AG04450 (cell line): ENCODE data around the gene SOAT1. TPM values are rescaled to one million over a fixed set of nuclear protein-coding genes. Genes with fewer than 3 reads are reported as not detected.

Experiments
- CTCF ChIA-PET: fragments of 300-600, 350-600 bp; formaldehyde crosslinking; extraction: SDS; loops from one replicate; lab custom pipeline; 2022; ENCODE audit warnings: antibody characterized with exemption, inconsistent platforms; lab: Charles Lee
- POLR2A ChIA-PET: fragments of 350-600 bp; formaldehyde crosslinking; extraction: SDS; loops from one replicate; lab custom pipeline; 2021; ENCODE audit warnings: antibody characterized with exemption, inconsistent platforms; lab: Yijun Ruan, JAX
- DNase-seq: peaks from one replicate; pipeline ENCODE4 v3.0.0-alpha.2; 2011; ENCODE audit warnings: low read depth, low spot score
- H3K27ac ChIP-seq: one replicate; pipeline ENCODE4 v1.5.1; 2012; ENCODE audit warnings: low read depth, low read length, control low read depth
- H3K27me3 ChIP-seq: one replicate; pipeline ENCODE4 v1.6.0; 2012; ENCODE audit warnings: low read length; ENCODE audit not compliant: control insufficient read depth, insufficient read depth
- H3K4me3 ChIP-seq: 2 replicates; pipeline ENCODE4 v1.5.1; 2011; ENCODE audit warnings: mild to moderate bottlenecking, low read depth, low read length, control low read depth
- H3K9me3 ChIP-seq: 2 replicates; pipeline ENCODE4 v1.5.1; 2012; ENCODE audit warnings: low read length; ENCODE audit not compliant: control insufficient read depth, insufficient read depth
- polyA plus RNA-seq: library from polyadenylated mRNA; depleted of rRNA; stranded (reverse); fragments of >200 nt; gene quantifications from 2 replicates; pipeline ENCODE4 v1.2.3, GENCODE V29; 2011
- TF ChIP-seq, protein P1 (sequence below): IDR thresholded peaks from 2 replicates; pipeline ENCODE4 v1.5.1; 2011; ENCODE audit warnings: low read depth, low read length, control low read depth, inconsistent platforms

Gene SOAT1
- polyA plus RNA-seq, 1 experiment = 54.2 TPM

DNA sequence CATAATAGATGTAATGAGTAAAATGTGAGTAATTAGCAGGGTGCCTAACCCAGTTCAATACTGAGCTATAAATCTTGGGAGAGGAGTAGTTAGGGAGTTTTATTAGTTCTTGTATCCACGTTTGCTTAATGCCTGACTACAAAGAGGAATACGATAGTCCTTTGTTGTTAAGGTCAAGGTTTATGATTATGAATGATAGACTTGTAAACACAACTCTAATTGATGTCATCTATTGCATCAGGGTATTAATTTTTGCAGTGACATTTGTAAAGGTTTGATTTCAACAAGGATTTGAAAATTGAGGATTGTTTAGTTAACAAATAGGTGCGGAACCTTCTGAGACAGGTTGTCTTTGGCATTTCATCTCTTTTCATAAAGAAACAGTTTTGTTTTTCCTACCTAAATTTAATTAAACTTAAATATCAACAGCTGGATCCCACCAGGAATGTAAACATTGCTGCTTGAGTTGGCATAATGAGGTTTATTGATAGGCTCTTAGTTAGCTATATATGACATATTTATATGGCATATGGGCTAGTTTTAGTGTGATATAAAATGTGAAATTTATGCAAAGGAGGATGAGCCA lies 9.7 kb downstream of the SOAT1 start:
- POLR2A ChIA-PET = interaction anchor here (0.7 kb wide), 1 partner anchor 564 kb away, joined by 7 read pairs; no protein-coding TSS in a partner anchor
- no peak for DNase-seq
- CTCF ChIA-PET = interaction anchor here (0.7 kb wide), 1 partner anchor 1480 kb away, joined by 3 read pairs; no protein-coding TSS in a partner anchor
- Histone ChIP-seq H3K27me3 (no peaks in the 10 kb centered on the region), H3K4me3 (no peak overlapping the region), H3K27ac (no peak overlapping the region), H3K9me3 (no peaks in the 10 kb centered on the region)
- TF ChIP-seq, protein P1, sequence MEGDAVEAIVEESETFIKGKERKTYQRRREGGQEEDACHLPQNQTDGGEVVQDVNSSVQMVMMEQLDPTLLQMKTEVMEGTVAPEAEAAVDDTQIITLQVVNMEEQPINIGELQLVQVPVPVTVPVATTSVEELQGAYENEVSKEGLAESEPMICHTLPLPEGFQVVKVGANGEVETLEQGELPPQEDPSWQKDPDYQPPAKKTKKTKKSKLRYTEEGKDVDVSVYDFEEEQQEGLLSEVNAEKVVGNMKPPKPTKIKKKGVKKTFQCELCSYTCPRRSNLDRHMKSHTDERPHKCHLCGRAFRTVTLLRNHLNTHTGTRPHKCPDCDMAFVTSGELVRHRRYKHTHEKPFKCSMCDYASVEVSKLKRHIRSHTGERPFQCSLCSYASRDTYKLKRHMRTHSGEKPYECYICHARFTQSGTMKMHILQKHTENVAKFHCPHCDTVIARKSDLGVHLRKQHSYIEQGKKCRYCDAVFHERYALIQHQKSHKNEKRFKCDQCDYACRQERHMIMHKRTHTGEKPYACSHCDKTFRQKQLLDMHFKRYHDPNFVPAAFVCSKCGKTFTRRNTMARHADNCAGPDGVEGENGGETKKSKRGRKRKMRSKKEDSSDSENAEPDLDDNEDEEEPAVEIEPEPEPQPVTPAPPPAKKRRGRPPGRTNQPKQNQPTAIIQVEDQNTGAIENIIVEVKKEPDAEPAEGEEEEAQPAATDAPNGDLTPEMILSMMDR = no peak

GRCh38 chr1:179305450-179305849 lies 11.9 kb downstream of the SOAT1 start:
- no peak for DNase-seq
- Histone ChIP-seq H3K27me3 (no peaks in the 10 kb centered on the region), H3K27ac (no peak overlapping the region), H3K9me3 (no peaks in the 10 kb centered on the region), H3K4me3 (no peak overlapping the region)
- ChIA-PET POLR2A (interaction anchor here (0.6 to 1.0 kb wide), 2 partner anchors 11 to 28 kb away, joined by 4 to 5 read pairs; no protein-coding TSS in a partner anchor), CTCF (no interaction called here)
- TF ChIP-seq, protein P1 = no peak

DNA sequence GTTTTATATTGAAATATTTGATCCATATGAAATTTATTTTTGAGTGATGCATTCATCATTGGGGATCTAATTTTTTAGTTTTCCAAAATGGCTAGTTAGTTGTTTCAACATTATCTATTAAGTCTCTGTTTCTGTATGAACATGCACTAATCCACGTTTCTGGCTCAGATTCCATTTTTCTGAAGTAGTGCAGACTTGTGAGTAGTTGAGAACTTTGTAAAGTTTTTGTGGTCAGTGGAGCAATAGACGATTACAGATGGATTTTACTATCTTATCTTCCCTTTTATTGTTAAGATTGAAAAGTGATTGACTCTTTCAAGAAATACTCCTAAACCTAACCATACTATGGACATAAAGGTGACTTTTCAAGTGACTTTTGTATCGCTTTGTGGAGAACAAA lies 16.7 kb downstream of the SOAT1 start:
- ChIA-PET POLR2A (interaction anchor here (0.6 to 1.4 kb wide), 2 partner anchors 17 to 169 kb away, joined by 3 to 4 read pairs; partner anchors contain the start of gene SOAT1), CTCF (no interaction called here)
- Histone ChIP-seq H3K9me3 (no peaks in the 10 kb centered on the region), H3K27me3 (no peaks in the 10 kb centered on the region), H3K27ac (no peak overlapping the region), H3K4me3 (no peak overlapping the region)
- TF ChIP-seq, protein P1 = no peak
- DNase-seq = peak; percentile 44

GRCh38 chr1:179310721-179311120 lies 17.1 kb downstream of the SOAT1 start:
- H3K27me3 ChIP-seq = no peaks in the 10 kb centered on the region
- TF ChIP-seq, protein P1 = no peak
- CTCF ChIA-PET = no interaction called here
- DNase-seq = peak; percentile 61
- H3K9me3 ChIP-seq = no peaks in the 10 kb centered on the region
- H3K4me3 ChIP-seq = no peak overlapping the region
- POLR2A ChIA-PET = interaction anchor here (0.6 to 1.4 kb wide), 2 partner anchors 17 to 170 kb away, joined by 3 to 4 read pairs; partner anchors contain the start of gene SOAT1
- peak overlapping the region; percentile 83 for H3K27ac ChIP-seq

- TF ChIP-seq, protein P1 = no peak
- no peaks in the 10 kb centered on the region for H3K9me3 ChIP-seq
- DNase-seq = no peak
- no peak overlapping the region for H3K4me3 ChIP-seq
- CTCF ChIA-PET = no interaction called here
- no peaks in the 10 kb centered on the region for H3K27me3 ChIP-seq
- POLR2A ChIA-PET = interaction anchor here (1.4 kb wide), 1 partner anchor 18 kb away, joined by 4 read pairs; the partner anchor contains the start of gene SOAT1
- peak overlapping the region; percentile 83 for H3K27ac ChIP-seq
Measured at GRCh38 chr1:179311149-179311700, 17.6 kb downstream of the SOAT1 start.
